ENCODE measurements around the gene SFMBT2.

SFMBT2 gene

DNA sequence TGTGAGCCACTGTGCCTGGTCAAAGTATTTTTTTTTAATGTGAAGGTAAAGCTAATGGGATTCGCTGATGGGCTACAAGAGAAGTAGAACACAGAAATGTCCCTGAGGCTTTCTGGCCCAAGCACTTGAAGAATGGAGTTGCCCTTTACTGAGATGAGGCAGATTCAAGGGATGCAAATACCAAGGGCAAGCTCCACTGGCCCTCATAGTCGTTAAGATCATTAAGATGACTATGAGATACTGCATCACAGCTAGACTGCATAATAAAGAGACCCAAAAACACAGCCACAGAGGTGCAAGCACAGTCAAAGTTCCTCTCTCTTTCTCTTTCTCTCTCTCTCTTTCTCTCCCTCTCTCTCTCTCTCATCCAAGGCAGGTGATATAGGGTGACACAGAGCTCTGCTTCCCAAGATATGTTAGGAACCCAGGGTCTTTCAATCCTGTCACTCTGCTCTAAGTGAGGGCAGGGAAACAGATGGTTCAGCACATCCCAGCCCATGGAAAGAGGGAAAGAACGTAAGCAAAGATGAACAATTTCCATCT is 117.4 kb downstream of the SFMBT2 start:
- DNase-seq = no peak

DNA sequence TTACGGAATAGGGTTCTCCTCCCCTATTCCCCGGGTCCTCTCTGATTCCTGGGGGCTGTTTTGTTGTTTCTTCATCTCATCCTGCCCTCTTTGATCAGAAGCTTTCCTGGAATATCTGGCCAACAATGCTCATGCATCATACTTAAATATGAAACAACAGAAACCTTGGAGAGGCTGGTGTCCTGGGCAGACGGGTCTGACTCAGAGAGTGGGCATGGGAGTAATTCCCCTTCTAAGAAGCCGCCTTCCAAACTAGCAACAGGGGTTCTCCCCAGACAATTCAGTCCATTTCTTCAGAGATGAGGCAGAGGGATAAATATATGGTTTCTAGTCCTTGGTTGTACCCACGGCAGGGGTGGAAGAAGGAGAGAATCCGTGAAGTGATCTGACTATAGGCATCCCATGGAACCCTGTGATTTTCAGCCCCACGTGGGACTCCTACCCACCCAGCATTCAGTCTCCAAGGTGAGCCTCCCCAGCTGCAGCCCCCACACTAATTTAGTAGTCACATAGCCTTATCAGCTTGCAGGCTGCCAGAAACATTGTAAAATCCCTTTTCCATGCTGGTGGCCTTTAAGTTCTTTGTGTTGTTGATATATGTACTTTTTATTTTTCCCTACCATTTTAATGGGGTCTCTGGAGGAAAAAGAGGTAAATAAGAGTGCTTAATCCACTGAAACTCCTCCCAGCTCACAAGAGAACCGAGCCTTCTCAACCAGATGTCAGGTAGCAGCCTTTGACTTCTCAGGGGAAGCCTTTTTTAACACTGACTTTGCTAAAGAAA is 119.2 kb downstream of the SFMBT2 start:
- no peak for DNase-seq

DNA sequence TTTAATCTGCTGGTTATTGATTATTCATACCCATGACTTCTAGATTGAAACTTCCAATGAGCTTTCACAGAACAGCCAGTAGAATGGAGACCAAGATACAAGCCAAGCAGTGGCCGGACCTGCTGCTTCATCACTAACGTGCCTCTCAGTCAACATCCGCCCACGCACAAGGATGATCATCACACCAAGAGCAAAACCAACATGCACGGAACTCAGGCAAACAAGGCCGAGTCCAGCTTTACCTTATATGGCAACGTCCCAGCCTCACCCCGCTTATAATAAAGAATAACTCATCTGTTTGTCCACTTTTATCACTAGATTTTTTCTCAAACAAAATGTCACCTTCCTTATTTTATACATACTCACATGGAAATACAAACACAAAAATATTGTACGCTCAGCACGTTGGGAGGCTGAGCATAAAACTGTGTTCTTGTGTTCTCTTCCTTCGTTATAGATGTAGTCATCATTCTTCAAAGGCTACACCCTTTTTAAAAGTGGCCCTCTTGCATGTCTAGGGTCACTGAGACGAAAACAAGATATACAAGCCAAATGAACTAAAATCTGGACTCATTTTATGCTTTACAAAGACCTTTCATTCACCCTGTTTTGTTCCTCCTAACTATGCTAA is 122.7 kb downstream of the SFMBT2 start:
- no peak for DNase-seq

DNA sequence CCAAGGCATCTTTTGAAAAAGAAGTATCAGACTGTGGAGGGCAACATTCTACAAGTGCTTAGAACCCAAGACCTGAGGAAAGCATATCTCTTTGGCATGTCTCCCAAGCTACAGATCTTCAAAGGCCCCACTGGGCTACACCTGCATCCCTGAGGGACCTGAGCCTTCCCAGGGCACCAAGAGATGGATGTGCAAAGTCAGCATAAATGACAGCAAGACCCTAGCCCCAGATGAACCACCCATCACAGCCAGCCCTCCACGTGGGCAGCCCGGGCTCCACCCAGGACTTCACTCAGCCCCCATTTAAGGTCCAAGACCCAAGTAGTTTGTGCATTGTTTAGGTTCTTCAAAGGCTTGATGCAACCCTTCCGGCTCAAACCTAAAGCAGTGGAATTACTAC is 123.5 kb downstream of the SFMBT2 start:
- DNase-seq = no peak

DNA sequence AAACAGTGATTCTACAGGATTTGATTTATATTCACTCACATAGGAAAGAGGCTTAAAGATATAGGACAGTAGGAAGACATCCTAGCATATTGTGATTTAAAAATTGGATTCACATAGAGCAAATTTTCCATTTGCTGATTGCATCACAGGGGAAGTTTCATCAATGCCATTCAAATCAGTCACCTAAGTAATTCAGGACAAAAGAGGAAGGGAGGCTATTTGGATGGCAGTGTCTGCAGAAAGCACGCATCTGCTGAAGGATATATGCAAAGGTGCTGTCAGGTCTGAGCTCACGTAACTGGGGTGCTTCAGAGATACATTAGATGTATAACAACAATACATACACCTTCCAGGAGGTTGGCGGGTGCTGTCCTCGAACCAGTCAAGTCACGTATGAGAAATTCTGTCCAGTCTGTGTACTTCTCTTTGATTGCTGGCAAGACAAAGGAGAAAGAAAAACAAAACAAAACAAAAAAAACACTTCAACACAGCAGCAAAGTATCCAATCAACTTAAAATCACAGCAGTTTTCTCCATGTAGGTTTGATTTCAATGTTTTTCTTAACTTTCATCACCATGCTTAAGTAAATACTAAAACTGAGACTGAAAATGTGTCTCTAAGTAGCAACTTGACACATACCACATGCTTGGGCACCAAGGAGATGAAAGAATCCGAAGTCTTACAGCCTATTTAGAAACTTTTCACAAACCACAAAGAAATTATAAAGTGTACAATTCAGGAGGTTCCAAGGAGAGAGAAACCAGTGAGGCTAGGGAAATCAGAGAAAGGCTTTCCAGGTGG is 125.1 kb downstream of the SFMBT2 start:
- DNase-seq = no peak

DNA sequence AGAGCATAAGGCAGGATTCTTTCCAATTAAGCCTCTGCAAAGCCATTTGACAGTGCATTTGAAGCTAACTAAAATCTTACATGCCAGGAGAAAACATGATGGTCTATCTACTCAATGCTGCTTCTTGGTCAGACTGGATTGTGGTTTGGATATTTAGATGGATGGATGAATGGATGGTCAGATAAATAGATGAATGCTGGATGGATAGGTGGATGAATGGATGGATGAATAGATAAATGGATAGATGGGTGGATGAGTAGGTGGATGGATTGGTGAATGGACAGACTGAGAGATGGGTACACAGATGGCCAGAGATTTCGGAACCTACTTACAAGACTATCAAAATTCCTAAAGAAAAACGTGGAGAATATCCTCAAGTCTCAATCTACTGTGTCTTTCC is 127.6 kb downstream of the SFMBT2 start:
- no peak for DNase-seq

DNA sequence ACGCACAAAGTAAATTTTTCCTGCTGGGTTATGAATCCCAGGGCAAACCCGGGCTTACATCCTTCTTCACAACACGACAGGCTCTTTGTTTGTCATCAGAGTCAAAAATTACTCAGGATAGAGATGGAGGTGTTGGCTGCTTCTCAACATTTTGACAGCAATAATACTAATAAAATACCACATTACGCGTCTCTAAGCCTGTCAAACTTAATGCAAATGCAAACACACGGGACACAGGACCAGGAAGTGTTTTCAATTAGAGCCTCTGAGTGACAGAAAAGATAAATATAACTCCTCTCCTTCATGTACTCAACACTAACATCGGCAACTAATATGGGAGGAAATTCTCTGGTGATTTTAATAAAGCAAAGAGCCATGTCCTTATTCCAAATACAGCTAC is 128.4 kb downstream of the SFMBT2 start:
- DNase-seq = no peak

DNA sequence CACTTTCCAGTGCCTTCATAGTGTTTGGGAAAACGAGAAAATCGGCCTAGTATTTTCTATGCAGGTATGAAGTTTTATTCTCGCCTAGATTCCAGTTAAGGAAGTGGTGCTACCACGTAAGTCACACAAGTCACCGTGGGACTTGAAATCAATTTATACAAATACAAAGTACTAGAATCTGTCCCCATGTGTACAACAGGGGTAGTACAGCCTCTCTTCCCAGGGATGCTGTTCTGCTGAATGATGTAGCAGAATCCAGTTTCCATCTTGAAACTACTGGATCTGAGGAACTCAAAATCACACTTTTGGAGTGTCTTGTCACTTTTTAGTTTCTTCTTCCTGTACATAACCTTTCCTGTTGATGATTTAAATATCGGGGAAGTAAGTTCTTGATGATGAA is 129.4 kb downstream of the SFMBT2 start:
- no peak for DNase-seq

DNA sequence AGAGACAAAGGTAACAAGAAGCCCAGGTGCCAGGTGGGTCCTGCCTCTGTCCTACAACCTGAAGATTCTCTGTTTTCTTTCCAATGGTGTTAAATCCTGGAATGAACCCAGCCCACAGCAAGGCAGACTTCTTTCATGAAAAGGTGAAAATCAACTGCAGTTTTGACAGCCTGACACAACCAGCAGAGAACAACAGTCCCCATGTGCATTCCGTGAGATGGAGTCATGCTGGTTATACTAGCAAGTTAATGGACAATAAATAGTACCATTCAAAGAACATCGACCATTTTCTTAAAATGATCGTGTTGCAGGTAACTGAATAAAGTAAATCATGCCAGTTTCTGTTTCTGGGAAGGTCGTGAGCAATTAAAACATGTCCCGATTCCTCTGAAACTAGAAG is 131.5 kb downstream of the SFMBT2 start:
- DNase-seq = no peak

DNA sequence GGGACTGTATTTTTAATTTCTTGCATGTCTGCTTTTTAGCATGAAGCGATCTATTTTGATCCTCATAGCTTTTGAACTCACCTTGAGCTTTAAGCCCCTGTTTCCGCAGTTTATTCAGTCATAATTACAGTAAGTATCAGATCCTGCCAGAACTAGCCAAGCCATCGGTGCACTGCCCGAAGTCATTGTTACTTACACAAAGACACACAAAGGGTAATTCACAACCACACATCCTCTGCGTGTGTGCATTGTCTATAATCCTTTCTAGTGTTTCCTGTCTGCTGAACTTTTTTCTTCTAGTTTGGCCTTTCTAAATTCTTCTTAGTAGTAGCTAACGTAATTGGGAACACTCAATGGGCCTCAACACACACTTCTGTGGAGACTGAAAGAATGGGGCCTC is 133.0 kb downstream of the SFMBT2 start:
- DNase-seq = no peak

DNA sequence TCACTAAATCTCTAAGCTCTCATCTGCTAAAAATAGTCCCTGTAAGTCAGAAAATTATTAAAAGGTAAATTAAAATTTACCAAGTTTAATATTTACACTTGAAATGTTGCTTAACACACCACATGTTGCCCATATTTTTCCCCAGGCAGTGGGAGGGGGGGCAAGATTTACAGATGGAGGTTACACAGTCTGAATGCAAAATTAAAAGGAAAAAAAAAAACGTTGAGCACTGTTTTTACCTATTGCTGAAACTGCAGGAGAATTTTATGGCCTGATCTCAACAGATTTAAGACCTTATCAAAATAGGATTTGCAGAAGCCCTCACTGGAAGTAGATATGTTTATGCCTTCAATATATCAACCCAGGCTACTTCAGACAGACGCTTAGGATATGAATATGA is 133.4 kb downstream of the SFMBT2 start:
- no peak for DNase-seq

DNA sequence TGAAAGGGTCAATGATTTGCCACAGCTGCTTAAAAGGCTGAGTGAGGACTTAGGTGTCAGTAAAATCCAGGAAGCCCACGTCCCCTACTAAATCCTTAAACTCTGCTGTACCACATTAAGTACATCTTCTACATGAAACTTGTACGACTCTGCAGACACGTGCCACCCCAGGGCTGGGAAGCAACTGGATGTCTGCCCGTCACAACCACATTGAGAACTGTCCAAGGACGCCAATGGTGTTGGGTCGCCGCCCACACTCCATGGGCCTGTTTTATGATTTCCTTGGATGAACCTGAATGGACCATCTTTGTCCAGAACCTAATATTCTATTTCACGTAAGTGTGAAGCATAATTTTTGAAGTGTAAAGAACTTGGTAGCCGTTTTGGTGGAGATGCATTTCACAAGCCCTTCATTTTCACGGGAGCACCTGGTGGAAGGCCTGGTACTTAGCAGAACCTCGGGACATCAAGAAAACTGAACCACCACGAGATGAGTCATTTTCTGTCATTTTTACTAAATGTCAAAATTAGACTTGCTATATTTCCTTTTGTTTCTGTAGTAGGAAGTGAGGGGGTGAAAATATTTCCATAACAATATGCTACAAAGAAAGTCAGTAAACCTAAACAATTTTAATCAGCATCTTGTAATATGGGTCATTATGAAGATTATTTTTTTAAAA is 134.9 kb downstream of the SFMBT2 start:
- no peak for DNase-seq

DNA sequence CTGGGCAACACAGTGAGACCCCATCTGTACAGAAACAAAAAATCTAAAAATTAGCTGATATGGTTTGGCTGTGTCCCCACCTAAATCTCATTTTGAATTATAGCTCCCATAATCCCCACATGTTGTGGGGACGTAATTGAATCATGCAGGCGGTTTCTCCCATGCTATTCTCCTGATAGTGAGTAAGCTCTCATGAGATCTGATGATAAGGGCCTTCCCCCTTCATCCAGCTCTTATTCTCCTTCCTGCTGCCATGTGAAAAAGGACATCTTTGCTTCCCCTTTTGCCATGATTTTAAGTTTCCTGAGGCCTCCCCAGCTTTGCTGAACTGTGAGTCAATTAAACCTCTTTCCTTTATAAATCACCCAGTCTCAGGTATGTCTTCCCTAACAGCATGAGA is 136.5 kb downstream of the SFMBT2 start:
- DNase-seq = no peak

DNA sequence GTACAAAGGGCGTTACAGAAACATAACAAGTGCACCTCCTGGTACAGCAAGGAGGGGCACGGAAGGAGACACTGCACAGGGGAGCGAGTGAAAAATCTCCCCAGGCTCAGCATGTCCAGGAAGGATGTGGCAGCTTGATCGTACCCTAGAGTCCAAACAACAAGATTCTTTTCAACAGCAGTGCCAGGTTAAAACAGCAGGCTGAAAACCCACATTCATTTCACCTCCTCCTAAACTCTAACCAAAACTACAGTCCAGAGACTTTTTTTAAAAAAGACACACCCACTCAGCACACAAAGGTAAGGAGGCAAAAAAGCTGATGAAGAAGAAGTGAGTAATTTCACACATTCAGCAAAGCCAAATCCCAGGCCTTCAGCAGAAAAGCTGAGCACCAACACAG is 138.8 kb downstream of the SFMBT2 start:
- no peak for DNase-seq

DNA sequence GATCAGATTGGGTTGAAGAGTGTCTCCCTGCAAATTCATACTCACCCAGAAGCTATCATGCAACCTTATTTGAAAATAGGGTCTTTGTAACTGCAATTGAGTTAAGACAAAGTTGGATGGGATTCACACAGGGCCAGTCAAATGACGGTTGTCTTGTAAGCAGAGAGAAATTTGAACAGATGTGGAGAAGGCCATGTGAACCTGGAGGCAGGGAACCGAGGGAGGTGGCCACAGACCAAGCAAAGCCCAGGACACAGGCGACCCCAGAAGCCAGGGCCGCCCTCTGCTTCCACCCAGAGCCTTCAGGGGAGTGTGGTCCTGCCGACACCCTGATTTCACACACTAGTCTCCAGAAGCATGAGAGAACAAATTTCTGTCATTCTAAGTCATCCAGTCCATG is 140.8 kb downstream of the SFMBT2 start:
- no peak for DNase-seq

DNA sequence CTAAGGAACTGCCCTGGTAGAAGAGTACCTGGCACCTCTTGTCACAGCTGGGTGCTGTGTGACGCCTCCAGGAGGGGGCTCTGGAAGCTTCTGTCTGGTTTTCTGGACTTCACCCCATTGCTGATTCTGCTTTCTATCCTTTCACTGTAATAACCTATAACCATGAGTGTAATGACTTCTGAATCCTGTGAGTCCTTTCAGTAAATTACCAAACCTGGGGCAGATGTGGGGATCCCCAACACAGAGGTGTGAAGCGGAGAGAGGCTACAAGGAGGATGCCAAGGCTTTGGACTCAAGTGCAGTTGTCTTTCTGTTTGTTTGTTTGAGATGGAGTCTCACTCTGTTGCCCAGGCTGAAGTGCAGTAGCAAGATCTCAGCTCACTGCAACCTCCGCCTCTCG is 143.7 kb downstream of the SFMBT2 start:
- no peak for DNase-seq

DNA sequence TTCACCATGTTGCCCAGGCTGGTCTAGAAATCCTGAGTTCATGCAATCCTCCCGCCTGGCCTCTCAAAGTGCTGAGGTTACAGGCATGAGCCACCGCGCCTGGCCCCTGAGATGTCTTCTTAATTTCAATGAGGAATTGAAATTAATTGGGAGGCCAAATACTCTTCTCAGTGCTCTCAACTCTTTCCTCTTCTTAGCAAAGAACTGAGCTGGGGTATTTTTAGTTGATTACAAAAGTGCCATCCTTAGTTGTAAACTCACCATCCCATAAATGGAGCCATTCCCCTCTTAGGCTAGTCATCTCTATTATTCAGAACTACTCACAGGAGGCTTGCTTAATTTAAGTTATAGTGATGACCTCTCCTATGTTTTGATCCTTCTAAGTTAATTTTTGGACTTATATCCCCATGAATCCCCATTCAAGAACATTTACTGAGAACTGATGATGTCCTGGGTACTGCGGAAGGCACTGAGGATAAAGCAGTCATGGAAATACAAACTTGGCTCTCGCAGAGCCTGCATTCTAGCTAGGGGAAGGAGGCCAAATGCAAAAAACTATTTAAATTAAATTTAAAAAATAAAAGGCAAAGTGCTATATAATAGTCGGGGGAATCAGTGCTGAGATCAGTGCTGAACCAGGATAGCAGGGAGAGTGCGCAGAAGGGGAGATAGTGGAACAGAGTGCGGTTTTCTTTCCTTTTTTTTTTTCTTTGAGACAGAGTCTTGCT is 145.3 kb downstream of the SFMBT2 start:
- DNase-seq = no peak

DNA sequence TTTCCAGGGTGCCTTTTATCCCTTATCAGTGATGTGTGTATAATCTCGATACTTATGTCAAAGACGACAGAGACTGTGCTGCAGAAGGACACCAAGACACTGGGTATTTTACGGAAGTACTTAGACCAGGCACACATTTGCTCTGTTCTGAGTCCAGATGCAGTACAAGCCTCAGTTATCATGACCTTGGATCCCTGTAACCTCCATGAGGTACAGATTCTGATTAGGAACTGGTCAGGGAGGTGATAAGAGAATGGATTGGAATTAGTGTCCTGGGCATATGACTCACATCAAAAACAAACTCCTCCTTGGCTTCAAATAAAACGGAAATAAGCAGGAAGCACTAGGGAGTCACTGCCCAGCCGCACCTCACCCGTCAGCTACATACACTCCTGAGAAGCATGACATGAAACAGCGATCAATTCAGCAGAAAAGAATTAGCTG is 146.5 kb downstream of the SFMBT2 start:
- no peak for DNase-seq

DNA sequence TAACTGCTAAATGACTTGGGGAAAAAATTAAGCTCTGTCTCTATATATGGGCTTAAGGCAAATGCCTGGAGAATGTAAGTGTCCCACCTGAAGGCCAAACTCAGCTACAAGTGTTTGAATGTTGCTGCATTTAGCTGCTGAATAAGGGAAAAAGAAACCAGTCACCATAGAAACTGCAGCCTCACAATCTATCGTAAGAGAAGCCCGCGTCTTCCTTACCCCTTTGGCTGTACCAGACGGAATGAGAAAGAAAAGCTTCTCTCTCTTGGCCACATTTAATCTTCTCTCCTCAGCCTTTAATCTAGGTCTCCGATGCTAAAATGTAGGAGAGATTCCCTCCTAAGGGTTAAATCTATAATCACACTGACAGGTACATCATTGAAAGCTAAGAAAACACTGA is 147.2 kb downstream of the SFMBT2 start:
- DNase-seq = no peak

DNA sequence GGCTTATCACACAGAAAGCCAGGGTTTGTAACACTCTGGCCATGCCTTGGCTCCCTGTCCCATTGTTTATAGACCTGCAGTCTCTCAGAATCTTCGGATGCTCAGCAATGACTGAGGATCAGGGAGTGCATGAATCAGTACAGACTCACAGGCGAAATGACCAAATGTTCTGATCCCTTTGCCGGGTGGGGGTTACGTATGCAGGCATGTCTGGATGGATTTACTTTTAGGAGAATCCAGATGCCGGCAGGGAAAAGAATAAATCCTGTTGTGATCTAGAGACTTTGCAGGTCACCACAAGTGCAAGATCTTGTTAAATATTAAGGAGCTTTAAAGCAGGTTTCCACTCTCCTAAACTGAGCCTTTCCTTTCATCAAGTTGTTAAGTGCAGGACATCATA is 149.5 kb downstream of the SFMBT2 start:
- no peak for DNase-seq

DNA sequence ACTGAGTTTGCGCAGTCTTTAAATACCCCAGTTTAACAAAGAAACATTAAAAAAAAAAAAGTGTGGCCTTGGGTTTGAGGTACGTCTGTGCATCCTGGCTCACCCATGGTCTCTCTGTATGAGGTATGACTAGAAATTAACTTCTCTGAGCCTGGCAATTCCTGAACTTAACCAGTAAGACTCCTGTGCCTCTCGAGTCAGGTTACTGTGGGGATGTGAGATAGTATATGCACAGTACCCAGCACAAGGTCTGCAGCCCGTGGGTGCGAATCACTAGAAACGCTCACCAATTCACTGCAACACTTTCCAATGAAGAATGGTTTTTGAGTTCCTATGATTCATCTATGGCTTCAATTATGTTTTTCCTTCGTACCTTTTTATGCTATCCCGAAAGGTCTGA is 149.9 kb downstream of the SFMBT2 start:
- DNase-seq = peak in 1 of 2 experiments; percentile 28

DNA sequence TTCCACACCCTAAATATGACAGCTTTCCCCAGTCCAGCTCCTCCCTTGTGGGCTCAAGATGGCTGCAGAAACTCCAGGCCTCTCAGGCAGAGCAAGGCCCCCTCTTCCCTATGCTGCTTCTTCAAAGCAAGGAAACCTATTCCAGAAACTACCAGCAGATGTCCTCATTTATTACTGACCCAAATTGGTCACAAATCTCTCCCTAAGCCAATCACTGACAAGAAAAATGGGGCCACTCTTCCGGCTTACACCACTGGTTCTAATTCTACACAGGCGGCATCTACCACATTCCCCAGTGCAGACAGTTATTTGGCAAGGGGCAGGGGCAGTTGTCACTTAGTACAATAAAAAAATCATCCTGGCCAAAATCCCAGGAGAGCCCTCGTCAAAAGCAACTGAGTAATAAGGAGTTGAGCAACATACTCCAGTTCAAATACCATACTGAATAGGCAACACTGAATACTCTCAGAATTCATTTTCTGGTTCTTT is 150.4 kb downstream of the SFMBT2 start:
- DNase-seq = no peak

All from stimulated activated CD4-positive, alpha-beta T cell treated with anti-CD3 and anti-CD28 coated beads, Interleukin-4, amount 100 ng/mL, for 4 hours (primary cell).